K562 treated with DMSO at 1 percent for 48 hours (cell line): ENCODE results near the gene P2RX6. TPM values are rescaled to one million over a fixed set of nuclear protein-coding genes. Genes with fewer than 3 reads are reported as not detected.

Source experiments
- total RNA-seq: library from RNA; unstranded; fragments of 300-600 nt; gene quantifications from 2 replicates; pipeline ENCODE4 v1.2.3, GENCODE V29; 2022; ENCODE audit warnings: low replicate concordance; ENCODE audit errors: extremely low read depth

P2RX6 gene
- total RNA-seq = not detected in 2 replicates

DNA sequence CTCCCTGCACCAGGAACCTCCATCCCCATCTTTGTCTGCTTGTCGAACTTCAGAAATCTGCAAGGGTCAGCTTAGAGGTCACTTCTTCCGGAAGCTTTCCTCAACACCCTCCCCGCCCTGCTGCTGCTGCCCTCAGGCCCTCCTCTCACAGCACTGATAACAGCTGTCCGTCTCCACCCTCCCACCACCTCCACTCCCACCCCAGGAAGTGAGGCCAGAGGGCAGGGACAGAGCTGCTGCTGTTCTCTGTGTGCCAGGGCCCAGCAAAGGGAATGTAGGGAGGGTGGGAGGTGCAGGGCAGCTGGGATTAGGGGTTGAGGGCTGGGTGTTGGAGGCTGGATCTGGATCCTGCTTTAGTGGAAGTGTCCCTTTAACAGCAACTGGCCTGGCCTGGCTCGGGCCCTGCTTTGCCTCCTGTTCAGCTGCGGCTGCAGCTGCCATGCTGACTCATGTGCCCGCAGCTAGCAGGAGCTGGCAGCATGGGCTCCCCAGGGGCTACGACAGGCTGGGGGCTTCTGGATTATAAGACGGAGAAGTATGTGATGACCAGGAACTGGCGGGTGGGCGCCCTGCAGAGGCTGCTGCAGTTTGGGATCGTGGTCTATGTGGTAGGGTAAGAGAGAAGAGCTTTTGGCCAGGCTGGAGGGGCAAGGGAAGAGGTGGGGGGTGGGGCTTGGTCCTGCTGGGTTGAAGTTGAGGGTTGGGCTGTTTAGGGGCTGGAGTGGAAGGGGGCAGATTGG is at the start of gene P2RX6:
P2RX6 (plus strand) TSS at position 440 of the 740 bp plus-strand sequence; CDS start at position 450, 10 bp downstream.

GRCh38 chr22:20966883-20967696 is 47.9 kb upstream of the P2RX6 start, which contains the start of gene AIFM3:
Gene AIFM3 (plus strand): TSS chr22:20967255. CDS start chr22:20967945, 690 bp downstream.

GRCh38 chr22:20981787-20982562 is 33.0 kb upstream of the P2RX6 start, which contains the start of gene LZTR1:
Gene LZTR1 (plus strand): TSS chr22:20982297. CDS start chr22:20982372, 75 bp downstream.

DNA sequence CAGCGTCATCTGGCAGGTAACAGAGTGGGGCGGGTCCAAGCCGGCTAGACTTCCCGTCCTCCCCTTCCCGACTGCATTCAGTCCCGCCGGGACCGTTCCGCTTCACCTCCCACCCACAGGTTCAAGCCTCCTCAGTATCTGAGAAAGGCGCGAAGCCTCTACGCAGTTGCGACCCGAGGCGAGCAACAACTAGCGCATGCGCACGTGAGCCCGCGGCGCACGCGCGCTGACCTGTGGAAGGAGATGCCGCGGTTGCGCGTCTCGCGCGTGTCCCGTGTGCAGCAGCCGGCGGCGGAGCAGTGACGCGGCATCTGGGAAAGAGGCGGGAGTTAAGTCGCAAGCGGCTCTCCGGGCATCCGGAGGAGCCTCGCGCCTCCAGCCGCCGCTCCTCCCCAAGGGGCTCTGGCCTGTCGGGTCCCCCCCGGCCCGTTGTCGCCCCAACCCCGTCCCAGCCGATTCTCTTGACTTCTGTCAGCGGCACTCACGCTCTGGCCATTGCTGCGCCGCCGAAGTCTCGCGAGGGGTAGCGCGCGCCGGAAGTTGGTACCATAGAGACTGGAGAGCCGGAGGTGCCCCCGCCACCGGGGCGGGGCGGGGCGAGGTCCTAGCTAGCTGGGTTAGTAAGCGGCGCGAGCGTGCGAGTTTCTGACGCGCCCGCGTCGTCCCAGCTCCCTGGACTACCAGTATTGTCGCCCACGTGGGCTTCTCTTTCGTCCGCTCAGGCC is 13.2 kb upstream of the P2RX6 start, which contains the start of gene THAP7:
THAP7 (minus strand) TSS at position 518 of the 725 bp plus-strand sequence; CDS start at position 311, 207 bp downstream.

GRCh38 chr22:21032037-21032867 is 17.3 kb downstream of the P2RX6 start, which contains the start of gene SLC7A4:
Gene SLC7A4 (minus strand): TSS chr22:21032561. CDS start chr22:21031812, 749 bp downstream.

GRCh38 chr22:21045585-21046294 is 30.8 kb downstream of the P2RX6 start, which contains the start of gene LRRC74B:
Gene LRRC74B (plus strand): TSS chr22:21045946. CDS start chr22:21045987, 41 bp downstream.

Other genes with a start within 250 kb of the P2RX6 start
- gene SERPIND1, start 241.1 kb upstream of the P2RX6 start, total RNA-seq = not detected in 2 replicates
- 418 TPM in 1 of 2 replicates, not detected in the other for gene PI4KA, start 156.4 kb upstream of the P2RX6 start, total RNA-seq
- not detected in 2 replicates for gene SNAP29, start 156.2 kb upstream of the P2RX6 start, total RNA-seq
- 88.5 and 326 TPM in 2 replicates for gene CRKL, start 97.8 kb upstream of the P2RX6 start, total RNA-seq
- not detected in 2 replicates for gene AIFM3, start 47.9 kb upstream of the P2RX6 start, total RNA-seq
- not detected in 2 replicates for gene LZTR1, start 32.9 kb upstream of the P2RX6 start, total RNA-seq
- 529 TPM in 1 of 2 replicates, not detected in the other for gene THAP7, start 13.0 kb upstream of the P2RX6 start, total RNA-seq
- gene SLC7A4, start 17.4 kb downstream of the P2RX6 start, total RNA-seq = not detected in 2 replicates
- gene LRRC74B, start 30.8 kb downstream of the P2RX6 start, total RNA-seq = not detected in 2 replicates